ENCODE data around the gene MYMX.

MYMX gene

GRCh38 chr6:44265722-44266233 is 49.1 kb downstream of the MYMX start:
- no peak for DNase-seq

GRCh38 chr6:44266347-44266746 is 49.6 kb downstream of the MYMX start:
- no peak for DNase-seq

DNA sequence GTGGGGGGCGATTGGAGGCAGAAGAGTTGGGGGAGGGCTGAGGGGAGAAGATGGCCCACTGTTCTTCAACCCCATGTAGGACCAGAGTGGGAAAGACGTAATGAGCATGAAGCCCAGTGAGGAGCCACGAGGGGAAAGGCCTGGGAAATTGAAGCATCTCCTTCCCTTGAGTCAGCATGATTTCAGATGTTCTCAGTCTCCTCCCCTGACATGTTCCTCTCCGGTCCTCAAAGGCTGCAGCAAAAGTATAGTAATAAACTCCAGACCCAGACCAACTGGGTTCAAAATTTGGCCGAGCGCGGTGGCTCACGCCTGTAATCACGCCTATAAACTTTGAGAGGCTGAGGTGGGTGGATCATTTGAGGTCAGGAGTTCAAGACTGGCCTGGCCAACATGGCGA is 50.5 kb downstream of the MYMX start:
- DNase-seq, result no peak
